ENCODE results near the gene ITM2B.

DNA sequence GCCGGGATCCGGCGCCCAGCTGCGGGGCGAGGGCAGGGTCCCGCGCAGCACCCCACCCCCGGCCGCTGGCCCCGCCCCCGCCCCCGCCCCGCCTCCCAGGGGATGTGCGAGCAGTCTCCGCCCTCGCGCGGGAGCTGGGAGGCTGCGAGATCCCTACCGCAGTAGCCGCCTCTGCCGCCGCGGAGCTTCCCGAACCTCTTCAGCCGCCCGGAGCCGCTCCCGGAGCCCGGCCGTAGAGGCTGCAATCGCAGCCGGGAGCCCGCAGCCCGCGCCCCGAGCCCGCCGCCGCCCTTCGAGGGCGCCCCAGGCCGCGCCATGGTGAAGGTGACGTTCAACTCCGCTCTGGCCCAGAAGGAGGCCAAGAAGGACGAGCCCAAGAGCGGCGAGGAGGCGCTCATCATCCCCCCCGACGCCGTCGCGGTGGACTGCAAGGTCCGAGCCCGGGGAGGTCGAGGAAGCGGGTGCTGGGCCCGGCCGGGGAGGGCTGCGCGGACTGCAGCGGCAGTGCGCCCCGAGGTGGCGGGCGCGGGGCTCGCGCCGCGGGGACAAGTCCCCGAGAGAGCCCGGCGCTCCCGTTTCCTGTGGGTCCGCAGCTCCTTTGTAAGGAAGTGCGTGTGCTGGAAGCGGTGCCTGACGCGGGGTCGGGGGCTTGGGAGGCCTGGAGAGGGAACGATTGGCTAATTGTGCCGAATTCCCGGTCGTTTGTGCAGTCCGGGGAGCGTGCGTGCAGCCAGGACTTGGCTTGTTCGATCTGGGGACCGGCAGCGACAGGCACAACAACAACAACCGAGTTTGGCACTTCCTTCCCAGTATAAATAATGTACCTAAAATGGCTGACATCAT is at the start of gene ITM2B:
- TF ChIP-seq, protein P1, sequence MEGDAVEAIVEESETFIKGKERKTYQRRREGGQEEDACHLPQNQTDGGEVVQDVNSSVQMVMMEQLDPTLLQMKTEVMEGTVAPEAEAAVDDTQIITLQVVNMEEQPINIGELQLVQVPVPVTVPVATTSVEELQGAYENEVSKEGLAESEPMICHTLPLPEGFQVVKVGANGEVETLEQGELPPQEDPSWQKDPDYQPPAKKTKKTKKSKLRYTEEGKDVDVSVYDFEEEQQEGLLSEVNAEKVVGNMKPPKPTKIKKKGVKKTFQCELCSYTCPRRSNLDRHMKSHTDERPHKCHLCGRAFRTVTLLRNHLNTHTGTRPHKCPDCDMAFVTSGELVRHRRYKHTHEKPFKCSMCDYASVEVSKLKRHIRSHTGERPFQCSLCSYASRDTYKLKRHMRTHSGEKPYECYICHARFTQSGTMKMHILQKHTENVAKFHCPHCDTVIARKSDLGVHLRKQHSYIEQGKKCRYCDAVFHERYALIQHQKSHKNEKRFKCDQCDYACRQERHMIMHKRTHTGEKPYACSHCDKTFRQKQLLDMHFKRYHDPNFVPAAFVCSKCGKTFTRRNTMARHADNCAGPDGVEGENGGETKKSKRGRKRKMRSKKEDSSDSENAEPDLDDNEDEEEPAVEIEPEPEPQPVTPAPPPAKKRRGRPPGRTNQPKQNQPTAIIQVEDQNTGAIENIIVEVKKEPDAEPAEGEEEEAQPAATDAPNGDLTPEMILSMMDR (IDR thresholded peaks at IDR 0.05; ENCODE audit: insufficient read depth, low read length, poor library complexity, severe bottlenecking), result peak; percentile 61
- TF ChIP-seq EZH2phosphoT487 (conservative IDR thresholded peaks at IDR 0.05; ENCODE audit: low read length), result no peak

Measured in SU-DHL-6 (cell line).